ENCODE results near the gene SLC16A8. TPM values are rescaled to one million over a fixed set of nuclear protein-coding genes. Genes with fewer than 3 reads are reported as not detected.
"Not testable (repeated sequence)": the region's sequence is repeated elsewhere in the genome, so short reads cannot be mapped to it uniquely, and the experiment has no call there.

Gene SLC16A8
- total RNA-seq, 1 experiment from 2014 or later, result not detected

- Histone ChIP-seq H3K27me3 (ENCODE audit: control insufficient read depth, insufficient read depth, low read length) (no peaks in the 10 kb centered on the region), H3K36me3 (replicated peaks; ENCODE audit: control insufficient read depth, insufficient read depth, low read length) (no peaks in the 10 kb centered on the region), H3K4me3 (ENCODE audit: insufficient read depth, low read depth, low read length) (no peak overlapping the region)
- DNase-seq, result no peak
These were observed 42.8 kb downstream of the SLC16A8 start for GRCh38 chr22:38040953-38041759.

GRCh38 chr22:38038890-38039812 is 44.8 kb downstream of the SLC16A8 start:
- peak; percentile 65 for DNase-seq
- H3K4me3 ChIP-seq (ENCODE audit: insufficient read depth, low read depth, low read length), result no peak overlapping the region
- no peaks in the 10 kb centered on the region for H3K27me3 ChIP-seq (ENCODE audit: control insufficient read depth, insufficient read depth, low read length)
- H3K36me3 ChIP-seq (replicated peaks; ENCODE audit: control insufficient read depth, insufficient read depth, low read length), result no peaks in the 10 kb centered on the region

- no peaks in the 10 kb centered on the region for H3K27me3 ChIP-seq (ENCODE audit: control insufficient read depth, insufficient read depth, low read length)
- DNase-seq, result no peak
- H3K4me3 ChIP-seq (ENCODE audit: insufficient read depth, low read depth, low read length), result no peak overlapping the region
- no peaks in the 10 kb centered on the region for H3K36me3 ChIP-seq (replicated peaks; ENCODE audit: control insufficient read depth, insufficient read depth, low read length)
These were observed 45.6 kb downstream of the SLC16A8 start for GRCh38 chr22:38038426-38038825.

- not testable (repeated sequence) for H3K36me3 ChIP-seq (replicated peaks; ENCODE audit: control insufficient read depth, insufficient read depth, low read length); H3K4me3 ChIP-seq (ENCODE audit: insufficient read depth, low read depth, low read length); DNase-seq; H3K27me3 ChIP-seq (ENCODE audit: control insufficient read depth, insufficient read depth, low read length)
These were observed 46.4 kb downstream of the SLC16A8 start for GRCh38 chr22:38037367-38038150.

- no peaks in the 10 kb centered on the region for H3K36me3 ChIP-seq (replicated peaks; ENCODE audit: control insufficient read depth, insufficient read depth, low read length)
These were observed 47.5 kb downstream of the SLC16A8 start for GRCh38 chr22:38036392-38037062.

GRCh38 chr22:38035530-38035885 is 48.5 kb downstream of the SLC16A8 start:
- peak; percentile 63 for DNase-seq
- H3K36me3 ChIP-seq (replicated peaks; ENCODE audit: control insufficient read depth, insufficient read depth, low read length), result no peaks in the 10 kb centered on the region
- no peak overlapping the region for H3K4me3 ChIP-seq (ENCODE audit: insufficient read depth, low read depth, low read length)
- H3K27me3 ChIP-seq (ENCODE audit: control insufficient read depth, insufficient read depth, low read length), result no peaks in the 10 kb centered on the region

More at GRCh38 chr22:38036392-38037062, 47.5 kb downstream of the SLC16A8 start:
- DNase-seq, result no peak
- no peaks in the 10 kb centered on the region for H3K27me3 ChIP-seq (ENCODE audit: control insufficient read depth, insufficient read depth, low read length)
- H3K4me3 ChIP-seq (ENCODE audit: insufficient read depth, low read depth, low read length), result no peak overlapping the region

- no peaks in the 10 kb centered on the region for H3K27me3 ChIP-seq (ENCODE audit: control insufficient read depth, insufficient read depth, low read length)
- DNase-seq, result no peak
- no peaks in the 10 kb centered on the region for H3K36me3 ChIP-seq (replicated peaks; ENCODE audit: control insufficient read depth, insufficient read depth, low read length)
- H3K4me3 ChIP-seq (ENCODE audit: insufficient read depth, low read depth, low read length), result no peak overlapping the region
These were observed 49.0 kb downstream of the SLC16A8 start for GRCh38 chr22:38034884-38035529.

GRCh38 chr22:38034278-38034882 is 49.6 kb downstream of the SLC16A8 start:
- Histone ChIP-seq H3K27me3 (ENCODE audit: control insufficient read depth, insufficient read depth, low read length) (no peaks in the 10 kb centered on the region), H3K4me3 (ENCODE audit: insufficient read depth, low read depth, low read length) (no peak overlapping the region), H3K36me3 (replicated peaks; ENCODE audit: control insufficient read depth, insufficient read depth, low read length) (no peaks in the 10 kb centered on the region)
- peak; percentile 94 for DNase-seq

- H3K4me3 ChIP-seq (ENCODE audit: insufficient read depth, low read depth, low read length), result no peak overlapping the region
- peak; percentile 64 for DNase-seq
- H3K36me3 ChIP-seq (replicated peaks; ENCODE audit: control insufficient read depth, insufficient read depth, low read length), result no peaks in the 10 kb centered on the region
- no peaks in the 10 kb centered on the region for H3K27me3 ChIP-seq (ENCODE audit: control insufficient read depth, insufficient read depth, low read length)
These were observed 50.3 kb downstream of the SLC16A8 start for GRCh38 chr22:38033522-38034277.

GRCh38 chr22:38032681-38033521 is 51.1 kb downstream of the SLC16A8 start:
- peak; percentile 40 for DNase-seq
- Histone ChIP-seq H3K36me3 (replicated peaks; ENCODE audit: control insufficient read depth, insufficient read depth, low read length) (no peaks in the 10 kb centered on the region), H3K27me3 (ENCODE audit: control insufficient read depth, insufficient read depth, low read length) (no peaks in the 10 kb centered on the region), H3K4me3 (ENCODE audit: insufficient read depth, low read depth, low read length) (no peak overlapping the region)

GRCh38 chr22:38031491-38031890 is 52.5 kb downstream of the SLC16A8 start:
- peak; percentile 32 for DNase-seq
- H3K36me3 ChIP-seq (replicated peaks; ENCODE audit: control insufficient read depth, insufficient read depth, low read length), result no peaks in the 10 kb centered on the region
- no peaks in the 10 kb centered on the region for H3K27me3 ChIP-seq (ENCODE audit: control insufficient read depth, insufficient read depth, low read length)
- no peak overlapping the region for H3K4me3 ChIP-seq (ENCODE audit: insufficient read depth, low read depth, low read length)

All from H7 (cell line).